K562 (cell line): ENCODE results near the gene GLMP.

Experiments used
- EP300 ChIP-seq: IDR thresholded peaks from 2 replicates; pipeline ENCODE4 v1.6.1; 2012; ENCODE audit warnings: low read length, improper control_type of control experiment
- GATA2 ChIP-seq: sonication (generic); formaldehyde crosslinking; IDR thresholded peaks from 2 replicates; pipeline ENCODE4 v1.4.0; 2020; ENCODE audit warnings: mild to moderate bottlenecking, missing genetic modification reagents
- NFIC ChIP-seq: fragments of 450-650 bp; IDR thresholded peaks from 2 replicates; pipeline ENCODE4 v1.6.1; 2017; ENCODE audit warnings: mild to moderate bottlenecking, inconsistent platforms
- NR3C1 ChIP-seq: sonication (generic); formaldehyde crosslinking; IDR thresholded peaks from 2 replicates; pipeline ENCODE4 v1.8.1; 2022; ENCODE audit warnings: missing genetic modification reagents
- ZNF280B ChIP-seq: fragments of 250-450 bp; sonication (Bioruptor Pico); IDR thresholded peaks from 2 replicates; pipeline ENCODE4 v1.5.1; 2021; ENCODE audit warnings: mild to moderate bottlenecking

- TF ChIP-seq GATA2 (CRISPR knock-in tag) (no peak), EP300 (no peak), NR3C1 (CRISPR knock-in tag) (no peak), ZNF280B (no peak), NFIC (no peak)
Observed at GRCh38 chr1:156248323-156248683, 47.2 kb downstream of the GLMP start.
